ENCODE measurements around the gene AKAP12.

Gene AKAP12

GRCh38 chr6:151284548-151285017 is 44.8 kb downstream of the AKAP12 start:
- DNase-seq (ENCODE audit: low spot score): peak; percentile 63

GRCh38 chr6:151285122-151285521 is 45.4 kb downstream of the AKAP12 start:
- DNase-seq (ENCODE audit: low spot score): peak; percentile 86

- peak; percentile 46 for DNase-seq (ENCODE audit: low spot score)
These were observed 46.4 kb downstream of the AKAP12 start for GRCh38 chr6:151286214-151286613.

- DNase-seq (ENCODE audit: low spot score): no peak
These were observed 49.1 kb downstream of the AKAP12 start for GRCh38 chr6:151288712-151289398.

GRCh38 chr6:151289399-151290007 is 49.7 kb downstream of the AKAP12 start:
- DNase-seq (ENCODE audit: low spot score): no peak

GRCh38 chr6:151290877-151291721 is 51.3 kb downstream of the AKAP12 start:
- no peak for DNase-seq (ENCODE audit: low spot score)

- no peak for DNase-seq (ENCODE audit: low spot score)
These were observed 51.9 kb downstream of the AKAP12 start for GRCh38 chr6:151291722-151292059.

- DNase-seq (ENCODE audit: low spot score): no peak
These were observed 53.4 kb downstream of the AKAP12 start for GRCh38 chr6:151292974-151293687.

- DNase-seq (ENCODE audit: low spot score): no peak
These were observed 53.9 kb downstream of the AKAP12 start for GRCh38 chr6:151293688-151294016.

- no peak for DNase-seq (ENCODE audit: low spot score)
These were observed 54.9 kb downstream of the AKAP12 start for GRCh38 chr6:151294561-151295101.

GRCh38 chr6:151297886-151298285 is 58.1 kb downstream of the AKAP12 start:
- no peak for DNase-seq (ENCODE audit: low spot score)

- no peak for DNase-seq (ENCODE audit: low spot score)
These were observed 59.2 kb downstream of the AKAP12 start for GRCh38 chr6:151299011-151299410.

- DNase-seq (ENCODE audit: low spot score): no peak
These were observed 60.7 kb downstream of the AKAP12 start for GRCh38 chr6:151300267-151300991.

- DNase-seq (ENCODE audit: low spot score): no peak
These were observed 61.8 kb downstream of the AKAP12 start for GRCh38 chr6:151301547-151301946.

- DNase-seq (ENCODE audit: low spot score): no peak
These were observed 63.5 kb downstream of the AKAP12 start for GRCh38 chr6:151303231-151303630.

GRCh38 chr6:151306269-151306783 is 66.6 kb downstream of the AKAP12 start:
- no peak for DNase-seq (ENCODE audit: low spot score)

GRCh38 chr6:151307501-151307900 is 67.7 kb downstream of the AKAP12 start:
- DNase-seq (ENCODE audit: low spot score): no peak

- no peak for DNase-seq (ENCODE audit: low spot score)
These were observed 69.9 kb downstream of the AKAP12 start for GRCh38 chr6:151309619-151310018.

- DNase-seq (ENCODE audit: low spot score): no peak
These were observed 70.5 kb downstream of the AKAP12 start for GRCh38 chr6:151310279-151310678.

GRCh38 chr6:151310852-151311767 is 71.3 kb downstream of the AKAP12 start:
- DNase-seq (ENCODE audit: low spot score): no peak

Data from kidney capillary endothelial cell (primary cell).